HUDEP-2 (cell line): ENCODE data around the gene BPIFB2.
A peak's percentile ranks its signal among the peaks of the same experiment; 100 is the strongest.

ENCODE experiments used
- DNase-seq, 76 experiments: peaks; one replicate each; lab custom pipeline; 2025; ENCODE audit not compliant: unreplicated experiment in 76 of 76; lab: John Stamatoyannopoulos, UW

Gene BPIFB2

DNA sequence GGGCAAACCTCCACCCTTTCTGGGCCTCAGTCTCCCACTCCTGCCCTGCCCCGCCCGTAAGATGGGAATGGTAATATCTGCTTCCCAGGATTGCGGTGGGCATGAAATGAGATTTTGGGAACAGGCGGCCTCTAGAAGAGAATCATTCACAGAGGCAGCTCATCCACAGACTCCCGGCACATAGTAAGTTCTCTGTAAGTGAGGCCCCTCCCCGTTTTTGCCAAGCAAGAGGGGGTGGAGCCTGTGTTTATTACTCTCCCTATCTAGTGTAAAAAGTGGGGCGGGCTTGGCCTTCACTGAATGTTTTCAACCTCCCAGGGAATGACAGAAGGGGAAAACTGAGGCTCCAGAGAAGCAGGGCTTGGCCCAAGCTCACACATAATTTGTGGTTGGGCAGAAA is 23.3 kb upstream of the BPIFB2 start:
- DNase-seq: no peak

DNA sequence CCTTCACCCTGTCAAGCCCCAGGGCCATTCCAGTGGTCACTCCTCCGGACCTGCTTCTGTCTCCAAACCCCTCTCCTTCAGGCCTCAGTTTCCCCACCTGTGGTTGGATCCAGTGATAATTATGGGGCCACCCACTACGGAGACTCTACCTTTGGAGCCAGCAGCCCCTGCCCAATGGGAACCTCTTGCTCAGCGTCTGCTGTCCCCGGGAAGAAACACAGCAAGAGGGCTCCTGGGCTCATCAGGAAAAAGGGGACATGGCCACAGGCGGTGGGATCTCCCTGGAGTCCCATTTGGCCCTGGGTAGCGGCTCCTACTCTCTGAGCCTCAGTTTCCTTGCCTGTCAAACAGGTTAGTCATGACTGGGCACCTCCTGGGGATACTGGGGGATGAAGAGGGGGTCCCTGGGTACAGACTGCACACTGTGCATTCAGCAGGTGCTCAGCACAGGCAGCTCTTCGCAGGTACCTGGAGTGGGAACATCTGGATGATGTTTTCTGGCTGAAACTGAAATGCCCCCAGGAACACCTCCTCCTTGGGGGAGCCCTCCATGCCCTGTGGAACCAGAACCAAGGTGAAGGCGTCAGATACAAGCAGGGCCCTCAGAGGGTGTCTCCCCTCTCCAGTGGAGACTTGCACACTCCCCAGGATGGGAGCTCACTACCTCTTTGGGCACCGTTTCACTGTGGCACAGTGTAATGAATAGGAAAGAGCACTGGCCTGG is 22.7 kb upstream of the BPIFB2 start:
- DNase-seq: no peak

DNA sequence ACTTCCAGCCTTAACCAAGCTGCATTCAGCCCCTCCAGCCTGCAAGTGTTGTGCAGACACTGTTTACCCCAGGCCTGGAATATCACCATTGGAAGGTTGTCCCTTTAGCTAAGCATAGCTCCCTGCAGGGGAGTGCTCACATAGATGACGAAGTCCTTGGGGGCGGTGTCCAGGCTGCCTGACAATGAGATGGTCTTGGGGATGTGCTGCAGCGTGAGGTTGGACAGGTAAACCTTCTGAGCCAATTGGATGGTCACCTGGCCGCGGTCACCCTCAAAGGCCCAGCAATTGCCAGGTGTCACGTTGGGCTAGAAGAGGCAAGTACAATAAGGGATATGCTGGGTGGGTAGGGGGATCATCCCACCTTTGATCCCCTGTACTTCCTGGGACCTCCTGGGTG is 21.9 kb upstream of the BPIFB2 start:
- no peak for DNase-seq

- DNase-seq: no peak
Measured at GRCh38 chr20:32986331-32986966, 21.1 kb upstream of the BPIFB2 start.

DNA sequence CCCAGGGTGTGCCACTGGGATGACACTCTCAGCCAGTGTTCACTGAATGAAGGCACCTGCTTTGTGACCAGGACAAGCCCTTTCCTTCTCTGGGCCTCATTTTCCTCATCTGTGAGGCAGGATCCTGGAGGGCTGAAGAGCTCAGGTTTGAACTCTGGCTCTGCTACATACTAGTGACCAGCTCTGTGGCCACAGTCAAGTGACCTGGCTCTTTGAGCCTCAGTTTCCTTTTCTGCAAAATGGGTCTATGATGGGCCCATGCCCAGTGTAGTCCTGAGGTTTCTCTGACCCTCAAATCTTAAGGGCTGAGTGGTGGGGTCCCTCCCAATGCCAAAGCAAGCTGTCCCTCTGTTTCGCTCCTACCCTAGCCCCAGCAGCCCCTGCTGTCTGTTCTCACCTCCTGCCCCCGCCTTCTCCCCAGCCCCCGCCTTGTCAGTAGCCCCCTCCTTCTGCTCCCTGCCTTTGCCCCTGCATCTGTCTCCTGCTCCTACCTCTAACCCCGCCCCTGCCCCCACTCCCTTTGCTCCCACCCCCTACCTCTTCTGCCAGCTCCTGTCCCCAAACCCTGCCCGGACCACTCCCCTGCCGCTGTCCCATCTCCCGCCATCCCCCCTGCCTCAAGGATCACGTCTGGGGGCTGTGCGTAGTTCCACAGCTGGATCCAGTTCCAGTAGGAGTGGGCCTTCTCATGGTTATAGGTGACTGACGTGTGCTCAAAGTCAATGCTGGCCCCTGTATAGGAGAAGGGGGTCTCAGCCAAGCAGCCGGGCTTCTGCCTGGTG is 20.3 kb upstream of the BPIFB2 start:
- DNase-seq: no peak

DNA sequence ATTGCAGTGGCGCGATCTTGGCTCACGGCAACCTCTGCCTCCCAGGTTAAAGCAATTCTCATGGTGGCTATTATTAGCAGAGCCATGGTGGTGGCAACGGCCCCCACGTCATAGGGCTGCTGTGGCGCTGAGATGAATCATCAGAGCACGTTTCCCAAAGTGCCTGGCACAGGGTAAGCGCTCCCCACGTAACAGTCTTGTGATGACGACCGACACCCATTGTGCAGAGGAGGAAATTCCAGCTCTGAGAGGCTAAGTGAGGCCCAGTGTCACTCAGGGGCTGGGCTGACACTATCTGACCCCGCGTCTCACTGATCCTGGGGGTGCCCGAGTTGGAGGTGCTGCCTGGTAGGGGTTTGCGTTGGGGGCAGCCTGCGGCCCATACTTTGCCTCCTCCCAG is 19.5 kb upstream of the BPIFB2 start:
- DNase-seq: no peak

- DNase-seq: no peak
Measured at GRCh38 chr20:32989507-32990283, 17.8 kb upstream of the BPIFB2 start.

DNA sequence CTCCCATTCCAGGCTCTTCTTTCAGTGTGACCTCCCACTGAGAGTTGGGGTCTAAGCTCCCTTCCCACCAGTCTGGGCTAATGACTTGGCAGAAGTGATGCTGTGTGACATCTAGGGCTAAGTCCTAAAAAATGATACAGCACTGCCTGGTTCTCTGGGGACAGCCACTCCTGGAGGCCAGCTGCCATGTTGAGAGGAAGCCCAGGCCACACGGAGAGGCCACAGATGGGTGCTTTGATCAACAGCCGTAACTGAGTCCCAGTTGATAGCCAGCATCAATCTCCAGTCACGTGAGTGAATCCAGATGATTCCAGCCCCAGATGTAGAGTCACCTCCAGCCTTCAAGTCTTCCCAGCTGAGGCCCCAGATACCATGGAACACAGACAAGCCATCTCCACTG is 17.1 kb upstream of the BPIFB2 start:
- no peak for DNase-seq

- no peak for DNase-seq
Measured at GRCh38 chr20:32991383-32991782, 16.1 kb upstream of the BPIFB2 start.

DNA sequence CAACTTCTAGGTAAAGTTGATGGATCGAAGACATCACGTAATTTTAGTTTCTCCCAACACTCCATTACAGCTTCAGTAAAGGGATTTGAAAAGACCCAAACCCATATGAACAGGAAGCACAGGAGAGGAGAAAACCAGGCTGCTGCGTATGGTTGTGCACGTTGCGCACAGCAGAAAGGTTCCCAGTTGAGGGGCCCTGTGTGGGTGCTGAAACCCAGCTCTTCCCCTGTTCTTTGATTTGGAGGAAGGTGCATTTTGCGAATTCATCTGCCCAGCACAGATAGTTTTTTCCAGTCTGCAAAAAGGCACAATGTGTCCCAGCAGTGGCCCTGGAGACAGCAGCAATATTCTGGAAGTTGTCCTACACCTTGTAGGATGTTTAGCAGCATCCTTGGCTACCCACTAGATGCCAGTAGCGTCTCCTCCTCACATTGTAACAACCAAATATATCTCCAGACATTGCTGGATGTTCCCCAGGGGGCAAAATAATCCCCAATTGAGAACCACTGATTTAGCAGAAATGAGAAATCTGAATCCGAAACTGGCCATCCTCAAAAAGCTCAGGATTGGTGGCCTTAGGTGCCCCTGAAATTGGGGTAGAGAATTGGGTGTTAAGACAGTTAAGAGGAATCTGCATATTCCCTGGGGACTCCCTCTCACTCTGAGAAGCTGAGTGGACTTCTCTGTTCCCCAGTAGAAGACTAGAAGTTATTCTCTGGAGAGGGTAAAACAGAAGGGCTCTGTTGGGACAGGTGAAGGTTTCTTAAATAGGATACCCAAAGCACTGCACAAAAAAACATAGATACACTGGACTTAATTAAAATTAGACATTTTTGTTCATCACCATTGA is 15.5 kb upstream of the BPIFB2 start:
- DNase-seq: no peak

GRCh38 chr20:32993496-32994050 is 13.9 kb upstream of the BPIFB2 start:
- DNase-seq: no peak

GRCh38 chr20:32995802-32996201 is 11.7 kb upstream of the BPIFB2 start:
- no peak for DNase-seq

GRCh38 chr20:32997431-32997830 is 10.1 kb upstream of the BPIFB2 start:
- no peak for DNase-seq

DNA sequence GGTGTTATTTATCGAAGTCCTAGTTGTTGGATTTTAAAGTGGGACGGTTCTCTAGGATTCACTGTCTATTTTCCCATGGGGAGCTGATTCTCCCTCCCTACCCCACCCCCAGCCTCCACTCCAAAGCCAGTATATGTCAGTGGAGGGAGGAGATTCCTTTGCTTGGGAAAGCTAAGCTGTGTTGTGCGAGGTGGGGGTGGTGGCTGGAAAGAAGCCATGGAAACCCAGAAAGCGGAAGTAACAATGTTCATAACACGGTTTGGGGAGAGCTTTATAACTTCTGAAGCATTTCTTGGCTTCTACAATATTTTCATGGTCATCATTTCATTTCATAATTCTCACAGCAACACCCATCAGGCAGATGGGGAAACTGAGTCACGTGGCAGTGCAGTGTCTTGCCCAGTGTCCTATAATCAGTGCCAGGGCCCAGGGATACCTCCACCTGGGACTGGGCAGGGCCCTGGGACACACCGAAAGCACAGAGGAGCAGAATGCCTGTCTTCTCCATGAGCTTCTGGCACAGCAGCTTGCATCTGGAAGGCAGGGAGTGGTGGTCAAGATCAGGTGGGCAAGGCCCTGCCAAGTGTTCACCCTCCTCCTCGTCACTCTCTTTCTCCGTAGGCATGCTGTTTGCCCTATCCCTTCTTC is 7.8 kb upstream of the BPIFB2 start:
- peak in 1 of 76 experiments; percentile 4 for DNase-seq

GRCh38 chr20:33000802-33001466 is 6.6 kb upstream of the BPIFB2 start:
- DNase-seq: no peak

DNA sequence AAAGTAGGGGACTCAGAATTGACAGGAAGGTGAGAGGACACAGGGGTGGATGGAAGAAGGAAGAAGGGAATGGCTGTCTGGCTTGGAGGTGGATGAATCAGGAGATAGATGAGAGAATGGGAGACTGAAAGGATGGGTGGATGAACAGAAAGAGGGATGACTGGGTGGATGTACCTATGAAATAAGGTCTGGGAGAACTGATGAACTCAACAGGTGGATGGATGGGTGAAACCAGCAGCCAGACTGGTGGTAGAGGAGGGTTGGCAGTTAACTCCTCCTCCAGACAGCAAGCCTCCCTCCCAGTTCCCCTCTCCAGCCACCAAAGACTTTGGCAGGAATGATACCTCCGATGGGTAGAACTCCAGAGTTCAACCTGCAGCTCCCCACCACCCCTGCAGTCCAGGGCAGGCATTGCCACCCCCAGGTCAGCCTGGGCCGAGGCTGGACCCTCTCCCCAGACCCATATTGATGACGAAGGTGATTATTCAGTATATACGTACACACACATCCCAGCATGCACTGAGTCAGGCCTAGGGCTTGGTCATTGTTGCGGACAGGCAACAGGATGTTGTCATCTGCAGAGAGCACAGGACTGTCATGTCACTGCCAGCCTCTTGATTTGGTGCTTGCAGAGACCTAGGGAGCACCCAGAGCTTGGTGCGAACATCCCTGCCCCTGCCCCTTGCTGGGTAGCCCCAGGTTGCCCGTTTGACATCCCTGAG is 5.3 kb upstream of the BPIFB2 start:
- DNase-seq: no peak

GRCh38 chr20:33004141-33004751 is 3.3 kb upstream of the BPIFB2 start, which contains the start of gene SUN5:
Gene SUN5 (minus strand): TSS chr20:33004433. CDS start chr20:33004340, 93 bp downstream.
- no peak for DNase-seq
